A549 (cell line): ENCODE measurements around the gene SLCO2A1. TPM values are rescaled to one million over a fixed set of nuclear protein-coding genes. Genes with fewer than 3 reads are reported as not detected.

Experiments used
- ATAC-seq, 2 experiments: fragments of 200-7000 bp in 1 of 2; fragments of >200 bp in 1 of 2; cut with Nextera tagmentation in 1 of 2; cut with Tn5 transposase in 1 of 2; 3 replicates each; pipeline versions ENCODE4 v1.8.0 to v1.9.1; 2018 to 2020; ENCODE audit warnings: mild to moderate bottlenecking in 1 of 2, moderate library complexity in 1 of 2
- CTCF ChIA-PET: fragments of 300-600 bp; sonication (Branson Sonifier 250); formaldehyde crosslinking; extraction: SDS; loops from one replicate; lab custom pipeline; 2021; ENCODE audit warnings: antibody characterized with exemption, inconsistent platforms; lab: Yijun Ruan, JAX
- POLR2A ChIA-PET: fragments of 350-600 bp; formaldehyde crosslinking; extraction: SDS; loops from one replicate; lab custom pipeline; 2021; ENCODE audit warnings: antibody characterized with exemption, inconsistent platforms; lab: Yijun Ruan, JAX
- DNase-seq, 2 experiments: peaks; one replicate each; pipeline versions ENCODE4 v3.0.0 to v3.0.0-alpha.2; 2011 to 2016; ENCODE audit warnings: low read depth in 1 of 2, low spot score in 1 of 2
- FAIRE-seq: peaks from 2 replicates; lab custom pipeline; 2011; peaks lifted over from hg19 to GRCh38; lab: Jason Lieb, UNC
- H3K27ac ChIP-seq, 2 experiments: fragments of >200 bp; sonication (Bioruptor Twin); formaldehyde crosslinking; 3 replicates each; pipeline ENCODE4 v1.5.1; 2016 to 2017
- H3K4me1 ChIP-seq: fragments of >200 bp; sonication (Bioruptor Twin); formaldehyde crosslinking; 3 replicates; pipeline ENCODE4 v1.6.1; 2016
- H3K4me2 ChIP-seq: fragments of >200 bp; sonication (Bioruptor Twin); formaldehyde crosslinking; 3 replicates; pipeline ENCODE4 v1.6.1; 2016
- H3K4me3 ChIP-seq: fragments of >200 bp; sonication (Bioruptor Twin); formaldehyde crosslinking; 3 replicates; pipeline ENCODE4 v1.5.1; 2016
- H3K9me3 ChIP-seq: fragments of >200 bp; sonication (Bioruptor Twin); formaldehyde crosslinking; 3 replicates; pipeline ENCODE4 v1.6.1; 2016
- CBX8 ChIP-seq: fragments of 200-600 bp; sonication (generic); IDR thresholded peaks from 2 replicates; pipeline ENCODE4 v1.6.1; 2016
- CHD2 ChIP-seq: fragments of 150-350 bp; IDR thresholded peaks from 2 replicates; pipeline ENCODE4 v1.6.1; 2014; ENCODE audit warnings: low read length; ENCODE audit not compliant: partially characterized antibody
- EHMT2 ChIP-seq: fragments of 200-600 bp; sonication (generic); IDR thresholded peaks from 2 replicates; pipeline ENCODE4 v1.6.1; 2016; ENCODE audit warnings: antibody characterized with exemption, low read depth, mild to moderate bottlenecking, moderate library complexity
- FOSB ChIP-seq: fragments of 250-450 bp; sonication (Bioruptor Pico); IDR thresholded peaks from 2 replicates; pipeline ENCODE4 v1.5.0; 2020; ENCODE audit warnings: mild to moderate bottlenecking, moderate library complexity
- FOSL2 ChIP-seq, 2 experiments: fragments of 450-650 bp in 1 of 2; fragments of >200 bp in 1 of 2; sonication (Bioruptor Twin) in 1 of 2; formaldehyde crosslinking; IDR thresholded peaks; 2 replicates each; pipeline versions ENCODE4 v1.5.0 to v1.6.1; 2016 to 2020; ENCODE audit warnings: mild to moderate bottlenecking in 1 of 2, moderate library complexity in 1 of 2
- GATA3 ChIP-seq: IDR thresholded peaks from 2 replicates; pipeline ENCODE4 v1.6.1; 2012; ENCODE audit warnings: borderline replicate concordance
- HDAC2 ChIP-seq: fragments of 200-600 bp; sonication (generic); IDR thresholded peaks from 2 replicates; pipeline ENCODE4 v1.6.1; 2016
- HES2 ChIP-seq: fragments of >200 bp; sonication (Bioruptor Twin); formaldehyde crosslinking; IDR thresholded peaks from 2 replicates; pipeline ENCODE4 v1.6.1; 2016
- HEYL ChIP-seq: fragments of 250-450 bp; sonication (Bioruptor Pico); IDR thresholded peaks from 2 replicates; pipeline ENCODE4 v1.8.0; 2021; ENCODE audit warnings: mild to moderate bottlenecking, moderate library complexity
- HOXA7 ChIP-seq: fragments of 250-450 bp; sonication (Bioruptor Pico); IDR thresholded peaks from 2 replicates; pipeline ENCODE4 v1.5.0; 2020; ENCODE audit warnings: mild to moderate bottlenecking, moderate library complexity
- MAFK ChIP-seq: fragments of 450-650 bp; IDR thresholded peaks from 2 replicates; pipeline ENCODE4 v1.6.1; 2014; ENCODE audit not compliant: partially characterized antibody
- MAZ ChIP-seq: fragments of 150-350 bp; IDR thresholded peaks from 2 replicates; pipeline ENCODE4 v1.6.1; 2014; ENCODE audit warnings: antibody characterized with exemption, low read depth, low read length, borderline replicate concordance
- MYC ChIP-seq: IDR thresholded peaks from 2 replicates; pipeline ENCODE4 v1.6.1; 2012; ENCODE audit warnings: mild to moderate bottlenecking, inconsistent platforms, low read length, improper control_type of control experiment, borderline replicate concordance
- PHF8 ChIP-seq: fragments of 200-600 bp; sonication (generic); IDR thresholded peaks from 2 replicates; pipeline ENCODE4 v1.6.1; 2016; ENCODE audit warnings: low read depth, mild to moderate bottlenecking, antibody characterized with exemption, moderate library complexity, borderline replicate concordance
- RNF2 ChIP-seq: fragments of 200-600 bp; sonication (generic); IDR thresholded peaks from 2 replicates; pipeline ENCODE4 v1.6.1; 2016; ENCODE audit warnings: low read depth, mild to moderate bottlenecking, antibody characterized with exemption, moderate library complexity, borderline replicate concordance
- TP53 ChIP-seq: fragments of 250-450 bp; sonication (Bioruptor Pico); IDR thresholded peaks from 2 replicates; pipeline ENCODE4 v1.5.0; 2021; ENCODE audit warnings: mild to moderate bottlenecking, moderate library complexity
- ZC3H11A ChIP-seq: fragments of 450-650 bp; IDR thresholded peaks from 2 replicates; pipeline ENCODE4 v1.6.1; 2014; ENCODE audit warnings: antibody characterized with exemption, mild to moderate bottlenecking
- ZSCAN20 ChIP-seq: fragments of 250-450 bp; sonication (Bioruptor Pico); IDR thresholded peaks from 2 replicates; pipeline ENCODE4 v1.8.0; 2022; ENCODE audit warnings: mild to moderate bottlenecking, moderate library complexity
- WGBS: methylation state at CpG from one replicate; pipeline ENCODE4 v1.1.6; 2017; ENCODE audit errors: missing lambda C conversion rate; 5-methylcytosine and 5-hydroxymethylcytosine counted together
- polyA plus RNA-seq, 4 experiments: library from polyadenylated mRNA; depleted of rRNA in 3 of 4; stranded (reverse); fragments of >200 nt; fragmentation: RNase III in 1 of 4; extraction: RNeasy Plus Mini Kit Qiagen cat#74134 plus additional on column Dnase treatment in 1 of 4; gene quantifications; 2 replicates in 3 of 4; 3 replicates in 1 of 4; pipeline ENCODE4 v1.2.3, GENCODE V29; 2011 to 2017
- TF ChIP-seq, protein P1 (sequence below): fragments of 250-450 bp; sonication (Bioruptor Pico); IDR thresholded peaks from 2 replicates; pipeline ENCODE4 v1.5.0; 2020; ENCODE audit warnings: low read depth, mild to moderate bottlenecking, moderate library complexity
- TF ChIP-seq, protein P2 (sequence below): fragments of 200-600 bp; sonication (generic); IDR thresholded peaks from 2 replicates; pipeline ENCODE4 v1.6.1; 2016; ENCODE audit warnings: antibody characterized with exemption, mild to moderate bottlenecking, moderate library complexity
- TF ChIP-seq, protein P3 (sequence below): fragments of 250-450 bp; sonication (Bioruptor Pico); IDR thresholded peaks from 2 replicates; pipeline ENCODE4 v1.5.0; 2021; ENCODE audit warnings: mild to moderate bottlenecking, moderate library complexity, borderline replicate concordance
- TF ChIP-seq, protein P4 (sequence below): fragments of 450-650 bp; IDR thresholded peaks from 2 replicates; pipeline ENCODE4 v1.6.1; 2014; ENCODE audit warnings: antibody characterized with exemption
- TF ChIP-seq, protein P5 (sequence below): IDR thresholded peaks from 2 replicates; pipeline ENCODE4 v1.6.1; 2012

SLCO2A1 gene
- polyA plus RNA-seq, 2 of the 4 experiments (the other 2 are of a cell fraction): 0.12 TPM; not detected in 1

DNA sequence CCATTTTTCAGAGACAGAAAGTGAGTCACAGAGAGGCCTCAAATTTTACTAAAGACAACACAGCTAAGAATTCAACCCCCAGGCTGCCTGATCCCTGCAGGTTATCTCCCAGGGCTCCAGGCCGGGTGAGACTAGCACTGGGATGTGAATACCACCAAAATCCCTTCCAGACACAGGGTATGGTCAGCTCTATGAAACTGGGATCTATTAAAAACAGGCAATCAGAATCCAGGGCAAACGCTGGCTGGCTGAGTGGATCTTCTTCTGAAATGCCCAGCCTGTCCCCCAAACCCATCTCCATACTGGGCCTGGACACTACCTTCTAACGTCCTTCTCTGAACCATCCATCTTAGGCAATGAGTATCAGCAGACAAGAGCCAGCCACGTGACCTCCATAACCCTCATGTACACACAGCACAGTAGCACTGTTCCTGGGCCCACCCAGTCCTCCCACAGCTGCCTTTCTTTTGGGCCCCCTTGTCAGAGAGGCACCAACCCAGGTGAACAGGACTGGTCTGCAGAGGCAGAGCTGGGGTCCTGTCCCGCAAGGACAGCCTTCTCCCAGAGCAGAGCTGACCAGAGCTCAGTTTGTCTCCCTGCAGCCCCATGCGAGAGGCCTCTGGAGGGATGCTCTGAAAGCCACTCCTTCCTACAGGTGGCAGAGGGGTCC, 135.9 kb downstream of the SLCO2A1 start (continued):
- TF ChIP-seq, protein P1, sequence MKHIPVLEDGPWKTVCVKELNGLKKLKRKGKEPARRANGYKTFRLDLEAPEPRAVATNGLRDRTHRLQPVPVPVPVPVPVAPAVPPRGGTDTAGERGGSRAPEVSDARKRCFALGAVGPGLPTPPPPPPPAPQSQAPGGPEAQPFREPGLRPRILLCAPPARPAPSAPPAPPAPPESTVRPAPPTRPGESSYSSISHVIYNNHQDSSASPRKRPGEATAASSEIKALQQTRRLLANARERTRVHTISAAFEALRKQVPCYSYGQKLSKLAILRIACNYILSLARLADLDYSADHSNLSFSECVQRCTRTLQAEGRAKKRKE (CRISPR knock-in tag): no peak
- no peak for TF ChIP-seq CBX8
- TF ChIP-seq GATA3: no peak
- TF ChIP-seq, protein P2, sequence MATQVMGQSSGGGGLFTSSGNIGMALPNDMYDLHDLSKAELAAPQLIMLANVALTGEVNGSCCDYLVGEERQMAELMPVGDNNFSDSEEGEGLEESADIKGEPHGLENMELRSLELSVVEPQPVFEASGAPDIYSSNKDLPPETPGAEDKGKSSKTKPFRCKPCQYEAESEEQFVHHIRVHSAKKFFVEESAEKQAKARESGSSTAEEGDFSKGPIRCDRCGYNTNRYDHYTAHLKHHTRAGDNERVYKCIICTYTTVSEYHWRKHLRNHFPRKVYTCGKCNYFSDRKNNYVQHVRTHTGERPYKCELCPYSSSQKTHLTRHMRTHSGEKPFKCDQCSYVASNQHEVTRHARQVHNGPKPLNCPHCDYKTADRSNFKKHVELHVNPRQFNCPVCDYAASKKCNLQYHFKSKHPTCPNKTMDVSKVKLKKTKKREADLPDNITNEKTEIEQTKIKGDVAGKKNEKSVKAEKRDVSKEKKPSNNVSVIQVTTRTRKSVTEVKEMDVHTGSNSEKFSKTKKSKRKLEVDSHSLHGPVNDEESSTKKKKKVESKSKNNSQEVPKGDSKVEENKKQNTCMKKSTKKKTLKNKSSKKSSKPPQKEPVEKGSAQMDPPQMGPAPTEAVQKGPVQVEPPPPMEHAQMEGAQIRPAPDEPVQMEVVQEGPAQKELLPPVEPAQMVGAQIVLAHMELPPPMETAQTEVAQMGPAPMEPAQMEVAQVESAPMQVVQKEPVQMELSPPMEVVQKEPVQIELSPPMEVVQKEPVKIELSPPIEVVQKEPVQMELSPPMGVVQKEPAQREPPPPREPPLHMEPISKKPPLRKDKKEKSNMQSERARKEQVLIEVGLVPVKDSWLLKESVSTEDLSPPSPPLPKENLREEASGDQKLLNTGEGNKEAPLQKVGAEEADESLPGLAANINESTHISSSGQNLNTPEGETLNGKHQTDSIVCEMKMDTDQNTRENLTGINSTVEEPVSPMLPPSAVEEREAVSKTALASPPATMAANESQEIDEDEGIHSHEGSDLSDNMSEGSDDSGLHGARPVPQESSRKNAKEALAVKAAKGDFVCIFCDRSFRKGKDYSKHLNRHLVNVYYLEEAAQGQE: no peak
- no peak for TF ChIP-seq TP53 (CRISPR knock-in tag)
- TF ChIP-seq, protein P3, sequence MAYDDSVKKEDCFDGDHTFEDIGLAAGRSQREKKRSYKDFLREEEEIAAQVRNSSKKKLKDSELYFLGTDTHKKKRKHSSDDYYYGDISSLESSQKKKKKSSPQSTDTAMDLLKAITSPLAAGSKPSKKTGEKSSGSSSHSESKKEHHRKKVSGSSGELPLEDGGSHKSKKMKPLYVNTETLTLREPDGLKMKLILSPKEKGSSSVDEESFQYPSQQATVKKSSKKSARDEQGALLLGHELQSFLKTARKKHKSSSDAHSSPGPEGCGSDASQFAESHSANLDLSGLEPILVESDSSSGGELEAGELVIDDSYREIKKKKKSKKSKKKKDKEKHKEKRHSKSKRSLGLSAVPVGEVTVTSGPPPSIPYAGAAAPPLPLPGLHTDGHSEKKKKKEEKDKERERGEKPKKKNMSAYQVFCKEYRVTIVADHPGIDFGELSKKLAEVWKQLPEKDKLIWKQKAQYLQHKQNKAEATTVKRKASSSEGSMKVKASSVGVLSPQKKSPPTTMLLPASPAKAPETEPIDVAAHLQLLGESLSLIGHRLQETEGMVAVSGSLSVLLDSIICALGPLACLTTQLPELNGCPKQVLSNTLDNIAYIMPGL (CRISPR knock-in tag): no peak
- TF ChIP-seq, all 56 proteins: peak for 0

- WGBS: 79% methylated on average over 6 of the region's 6 CpGs
- Histone ChIP-seq H3K4me3 (no peak overlapping the region), H3K4me2 (no peak overlapping the region), H3K9me3 (no peaks in the 10 kb centered on the region), H3K4me1 (0 out of 3 replicates have a peak, but pooled peaks cover 5% of the 10 kb centered on the region), H3K27ac (no peak overlapping the region)
- TF ChIP-seq MAZ (no peak), FOSB (CRISPR knock-in tag) (no peak)
- DNase-seq (no peak), ATAC-seq (no peak), FAIRE-seq (no peak)
- ChIA-PET CTCF (interaction anchor here (0.6 to 0.9 kb wide), 2 partner anchors 9 to 34 kb away, joined by 3 read pairs; no protein-coding TSS in a partner anchor), POLR2A (no interaction called here)
Measured at GRCh38 chr3:133892541-133893231, 137.0 kb downstream of the SLCO2A1 start.

DNA sequence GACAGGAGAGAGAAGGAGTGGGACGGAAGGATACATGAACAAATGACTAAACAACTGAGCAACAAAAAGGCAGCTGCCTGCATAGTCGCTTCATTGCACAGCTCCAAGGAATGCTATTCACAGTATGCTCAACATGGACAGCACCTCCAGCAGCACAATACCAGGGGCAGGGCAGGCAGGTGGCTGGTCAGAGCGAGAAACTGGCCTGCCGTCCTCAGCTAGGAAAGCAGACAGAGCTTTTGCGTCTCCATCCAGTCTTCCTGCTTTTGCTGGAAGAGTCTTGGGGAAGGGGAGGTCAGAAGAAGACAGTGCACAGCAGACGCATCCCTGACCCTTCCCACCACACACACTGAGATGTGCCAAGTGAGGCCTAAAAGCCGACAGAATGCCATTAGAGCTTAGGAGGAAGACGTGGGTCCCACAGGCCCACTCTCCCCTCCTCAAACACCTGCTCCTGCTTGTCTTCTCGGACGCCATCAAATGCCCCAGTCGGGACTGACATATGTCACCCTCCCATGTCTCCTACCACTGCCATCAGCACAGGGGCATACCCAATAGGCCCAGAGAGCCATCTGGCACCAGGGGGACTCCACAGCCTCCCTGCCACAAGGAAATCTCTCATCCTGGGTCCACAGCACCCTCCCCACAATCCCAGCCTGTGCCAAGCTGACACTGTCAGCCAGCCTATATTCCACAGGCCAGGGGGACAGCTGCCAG, 137.9 kb downstream of the SLCO2A1 start:
- CTCF ChIA-PET: interaction anchor here (0.9 kb wide), 2 partner anchors 8 to 39 kb away, joined by 3 to 4 read pairs; no protein-coding TSS in a partner anchor
- FAIRE-seq (no peak), ATAC-seq (no peak), DNase-seq (no peak)
- H3K4me2 ChIP-seq: no peak overlapping the region
- 0 out of 3 replicates have a peak, but pooled peaks cover 5% of the 10 kb centered on the region for H3K4me1 ChIP-seq
- WGBS: 85% methylated on average over 11 of the region's 11 CpGs
- H3K27ac ChIP-seq: no peak overlapping the region
- H3K4me3 ChIP-seq: no peak overlapping the region
- POLR2A ChIA-PET: no interaction called here
- H3K9me3 ChIP-seq: no peaks in the 10 kb centered on the region
- TF ChIP-seq HDAC2: no peak
- no peak for TF ChIP-seq ZSCAN20 (CRISPR knock-in tag)
- TF ChIP-seq MYC: no peak
- TF ChIP-seq PHF8: no peak
- TF ChIP-seq ZC3H11A: no peak
- TF ChIP-seq EHMT2: no peak
- TF ChIP-seq FOSL2 (IDR thresholded peaks at IDR 0.05): no peak
- TF ChIP-seq FOSL2 (CRISPR knock-in tag; IDR thresholded peaks at IDR 0.05): no peak
- TF ChIP-seq MAFK: no peak
- TF ChIP-seq, protein P4, sequence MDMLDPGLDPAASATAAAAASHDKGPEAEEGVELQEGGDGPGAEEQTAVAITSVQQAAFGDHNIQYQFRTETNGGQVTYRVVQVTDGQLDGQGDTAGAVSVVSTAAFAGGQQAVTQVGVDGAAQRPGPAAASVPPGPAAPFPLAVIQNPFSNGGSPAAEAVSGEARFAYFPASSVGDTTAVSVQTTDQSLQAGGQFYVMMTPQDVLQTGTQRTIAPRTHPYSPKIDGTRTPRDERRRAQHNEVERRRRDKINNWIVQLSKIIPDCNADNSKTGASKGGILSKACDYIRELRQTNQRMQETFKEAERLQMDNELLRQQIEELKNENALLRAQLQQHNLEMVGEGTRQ: no peak
- no peak for TF ChIP-seq RNF2
- no peak for TF ChIP-seq HEYL
- TF ChIP-seq, protein P1 (CRISPR knock-in tag): no peak
- no peak for TF ChIP-seq HOXA7 (CRISPR knock-in tag)
- no peak for TF ChIP-seq CHD2
- TF ChIP-seq, protein P5, sequence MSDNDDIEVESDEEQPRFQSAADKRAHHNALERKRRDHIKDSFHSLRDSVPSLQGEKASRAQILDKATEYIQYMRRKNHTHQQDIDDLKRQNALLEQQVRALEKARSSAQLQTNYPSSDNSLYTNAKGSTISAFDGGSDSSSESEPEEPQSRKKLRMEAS: no peak
- no peak for TF ChIP-seq HES2
